ENCODE measurements around the gene MCRS1.
"Not testable (repeated sequence)": the region's sequence is repeated elsewhere in the genome, so short reads cannot be mapped to it uniquely, and the experiment has no call there.

MCRS1 gene

DNA sequence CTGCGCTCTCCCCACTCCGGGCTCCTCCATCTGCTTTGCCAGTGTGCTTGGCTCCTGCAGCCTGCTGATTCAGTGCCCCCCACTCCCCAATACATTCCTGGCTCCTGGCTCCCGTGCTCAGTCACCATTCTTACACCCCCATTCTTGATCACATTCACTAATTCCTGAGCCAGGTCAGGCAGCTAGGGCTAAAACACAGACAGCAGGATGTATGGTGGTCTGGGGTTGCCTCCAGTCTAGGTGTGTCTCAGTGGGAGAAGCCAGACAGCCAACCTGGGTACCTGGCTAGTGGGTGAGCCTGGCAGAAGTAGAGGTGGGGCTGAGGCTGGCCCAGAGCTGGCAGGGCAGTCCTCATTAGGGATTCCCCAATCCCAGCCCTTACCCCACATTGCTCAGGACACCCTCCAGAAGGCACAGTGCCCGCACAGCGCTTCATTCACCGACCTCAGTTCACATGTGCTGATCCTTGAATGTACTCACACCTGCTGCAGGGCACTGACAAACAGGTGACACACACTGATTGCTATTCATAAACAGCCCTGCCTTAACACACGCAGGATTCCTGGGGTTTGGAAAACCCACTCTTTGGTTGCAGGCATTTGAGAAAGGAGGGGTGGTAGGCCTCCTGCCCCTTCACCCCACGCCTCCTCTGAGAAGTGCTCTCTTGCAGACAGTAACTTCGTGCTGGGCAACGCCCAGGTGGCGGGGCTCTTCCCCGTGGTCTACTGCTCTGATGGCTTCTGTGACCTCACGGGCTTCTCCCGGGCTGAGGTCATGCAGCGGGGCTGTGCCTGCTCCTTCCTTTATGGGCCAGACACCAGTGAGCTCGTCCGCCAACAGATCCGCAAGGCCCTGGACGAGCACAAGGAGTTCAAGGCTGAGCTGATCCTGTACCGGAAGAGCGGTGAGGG is 27.5 kb downstream of the MCRS1 start:
- no peak for DNase-seq

DNA sequence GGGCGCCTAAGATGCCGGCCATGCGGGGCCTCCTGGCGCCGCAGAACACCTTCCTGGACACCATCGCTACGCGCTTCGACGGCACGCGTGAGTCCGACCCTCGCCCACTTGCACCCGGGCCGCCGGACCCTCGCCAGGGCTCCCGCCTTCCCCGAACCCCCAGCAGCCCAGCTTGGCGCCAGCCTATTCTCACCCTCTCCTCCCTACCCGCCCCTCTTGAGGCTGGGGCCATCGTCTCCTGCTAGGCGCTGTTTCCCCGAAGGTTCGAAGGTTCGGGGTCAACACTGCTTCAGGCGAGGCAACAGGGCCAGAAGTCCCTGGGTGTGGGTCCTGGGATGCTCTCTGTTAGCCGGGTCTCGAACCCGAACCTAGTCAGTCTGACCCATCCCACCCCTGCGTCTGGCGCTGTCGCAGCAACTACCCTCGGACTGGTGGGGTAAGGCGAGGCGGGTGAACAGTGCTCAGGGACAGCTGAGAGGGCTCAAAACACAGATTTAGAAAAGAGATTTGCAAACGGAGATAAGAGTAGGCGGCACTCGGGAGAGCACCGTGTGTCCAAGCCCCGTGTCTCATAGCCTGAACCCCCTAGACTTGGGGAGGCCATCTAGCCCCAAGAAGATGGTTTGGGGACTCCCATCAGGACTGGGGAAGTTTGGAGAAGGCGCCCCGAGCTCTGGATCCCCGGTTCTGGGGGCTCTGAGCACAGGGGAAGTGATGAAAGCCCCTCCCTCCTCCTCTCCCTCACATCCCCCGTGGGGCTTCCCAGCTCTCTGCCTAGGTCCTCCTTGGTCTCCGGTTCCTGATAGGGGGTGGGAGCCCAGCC is 28.3 kb downstream of the MCRS1 start:
- no peak for DNase-seq

DNA sequence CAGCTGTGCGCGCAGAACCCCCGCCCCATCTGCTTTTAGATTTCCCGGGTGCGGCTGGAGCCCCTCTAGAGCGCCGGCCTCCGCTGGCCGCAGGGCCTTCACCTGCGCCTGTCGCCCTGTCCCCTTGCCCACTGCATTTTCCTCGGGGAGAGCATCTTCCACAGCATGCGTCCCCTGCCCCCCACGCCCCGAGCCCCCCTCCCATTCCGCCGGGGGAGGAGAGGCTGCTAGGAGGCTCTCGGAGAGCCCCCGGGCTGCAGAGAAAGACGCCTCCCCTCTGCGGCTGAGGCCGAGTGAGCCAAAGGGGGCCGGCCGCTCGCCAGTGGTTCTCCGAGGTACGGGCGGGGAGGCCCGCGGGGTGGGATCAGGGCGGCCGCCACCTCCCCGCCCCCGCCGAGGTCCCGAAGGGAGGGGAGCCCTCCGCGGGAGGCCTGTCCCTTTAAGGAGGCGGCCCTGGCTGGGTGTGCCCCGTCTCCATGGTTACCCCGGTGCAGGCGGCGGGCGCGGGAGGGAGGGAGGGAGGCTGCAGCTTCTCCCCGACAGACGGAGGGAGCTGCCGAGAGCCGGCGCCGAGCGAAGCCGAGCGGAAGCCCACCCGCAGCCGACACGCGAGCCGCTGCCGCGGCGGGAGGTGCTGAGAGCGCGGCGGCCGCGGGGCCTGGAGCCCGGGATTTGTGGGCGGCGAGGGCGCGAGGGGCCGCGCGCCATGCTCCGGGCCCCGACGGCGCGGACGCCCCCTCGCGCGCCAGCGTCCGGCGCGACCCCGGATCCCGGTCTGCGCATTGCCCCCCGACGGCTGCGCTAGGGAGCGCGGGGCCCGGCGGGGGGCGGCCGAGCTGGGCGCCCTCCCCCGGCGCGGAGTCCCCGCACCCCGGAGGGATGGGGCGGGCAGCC is 29.2 kb downstream of the MCRS1 start, which contains the start of gene KCNH3:
TSS of gene KCNH3 (plus strand) at position 521 of the 894 bp plus-strand sequence. CDS start 387 bp downstream, outside the sequence.
- no peak for DNase-seq

DNA sequence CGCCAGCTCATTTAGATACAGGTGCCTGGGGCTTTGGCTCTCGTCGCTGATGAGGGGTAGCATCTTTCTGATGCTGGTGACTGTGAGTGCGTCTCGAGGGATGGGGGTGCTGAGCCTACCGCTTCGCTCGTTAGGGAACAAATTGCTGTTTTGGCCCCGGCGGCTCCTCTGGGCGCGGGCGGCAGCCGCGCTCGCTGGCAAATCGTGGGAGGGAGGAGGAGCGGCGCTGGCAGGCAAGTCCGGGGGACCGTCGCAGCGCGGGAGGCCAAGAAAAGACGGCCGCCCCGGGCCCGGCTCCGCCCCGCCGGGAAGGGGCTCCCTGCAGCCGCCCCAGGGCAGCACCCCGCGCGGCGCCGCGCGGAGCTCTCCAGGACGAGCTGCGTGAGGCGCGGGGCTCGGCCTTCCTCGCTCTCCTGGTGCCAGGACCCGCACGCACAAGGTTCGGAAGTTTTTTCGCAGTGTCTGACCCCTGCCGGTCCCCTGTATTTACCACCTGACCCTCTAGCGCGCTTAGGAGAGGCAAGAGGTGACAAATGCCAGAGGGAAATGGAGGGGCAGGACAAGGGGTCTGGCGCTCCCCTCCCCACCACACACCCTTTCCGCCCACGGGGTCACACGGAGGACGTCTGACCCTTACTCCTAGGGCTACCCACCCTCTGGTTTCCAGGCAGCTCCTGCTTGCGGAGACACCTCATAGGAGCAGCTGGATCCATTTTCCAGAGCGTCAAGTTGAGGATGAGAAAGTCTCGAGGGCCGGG is 30.0 kb downstream of the MCRS1 start:
- DNase-seq: no peak

DNA sequence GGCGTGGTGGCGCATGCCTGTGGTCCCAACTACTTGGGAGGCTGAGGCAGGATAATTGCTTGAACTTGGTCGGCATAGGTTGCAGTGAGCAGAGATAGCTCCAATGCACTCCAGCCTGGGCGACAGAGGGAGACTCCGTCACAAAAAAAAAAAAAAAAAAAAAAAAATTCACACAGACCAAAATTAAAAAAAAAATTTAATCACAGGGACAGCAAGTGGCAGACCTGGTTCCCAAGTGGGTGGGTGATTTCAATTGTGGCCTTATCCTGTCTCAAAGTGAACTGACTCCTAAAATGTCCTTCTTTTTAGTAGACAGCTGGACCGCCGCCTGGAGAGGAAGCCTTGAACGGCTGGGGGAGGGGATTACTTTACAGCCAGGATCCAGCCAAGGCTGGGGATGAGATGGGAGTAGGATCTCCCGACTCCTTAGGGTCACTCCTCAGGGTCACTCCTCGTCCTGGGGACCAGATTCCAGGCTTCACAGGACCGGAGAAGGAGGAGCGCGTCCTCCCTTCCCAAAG is 30.7 kb downstream of the MCRS1 start:
- no peak for DNase-seq

DNA sequence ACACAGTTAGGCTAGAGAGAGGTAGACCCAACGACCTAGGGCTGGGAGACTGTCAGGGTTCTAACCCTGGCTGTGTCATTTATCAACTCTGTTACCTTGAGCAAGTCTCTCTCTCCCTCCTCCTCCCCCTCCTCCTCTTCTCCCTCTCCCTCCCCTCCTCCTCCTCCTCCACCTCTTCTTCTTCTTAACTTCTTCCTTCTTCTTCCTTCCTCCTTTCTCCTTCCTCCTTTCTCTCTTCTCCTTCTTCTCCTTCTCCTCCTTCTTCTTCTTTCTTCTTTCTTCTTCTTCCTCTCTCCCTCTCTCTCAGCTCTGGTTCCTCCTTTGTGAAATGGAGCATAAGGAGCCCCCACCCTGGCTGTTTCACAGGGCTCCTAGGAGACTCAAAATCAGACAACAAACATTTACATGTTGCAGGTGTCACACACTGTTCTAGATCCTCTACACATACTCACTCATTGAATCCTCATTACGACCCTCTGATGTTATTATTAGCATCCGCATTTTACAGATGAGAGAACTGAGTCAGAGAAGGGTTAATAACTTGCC is 31.3 kb downstream of the MCRS1 start:
- no peak for DNase-seq

DNA sequence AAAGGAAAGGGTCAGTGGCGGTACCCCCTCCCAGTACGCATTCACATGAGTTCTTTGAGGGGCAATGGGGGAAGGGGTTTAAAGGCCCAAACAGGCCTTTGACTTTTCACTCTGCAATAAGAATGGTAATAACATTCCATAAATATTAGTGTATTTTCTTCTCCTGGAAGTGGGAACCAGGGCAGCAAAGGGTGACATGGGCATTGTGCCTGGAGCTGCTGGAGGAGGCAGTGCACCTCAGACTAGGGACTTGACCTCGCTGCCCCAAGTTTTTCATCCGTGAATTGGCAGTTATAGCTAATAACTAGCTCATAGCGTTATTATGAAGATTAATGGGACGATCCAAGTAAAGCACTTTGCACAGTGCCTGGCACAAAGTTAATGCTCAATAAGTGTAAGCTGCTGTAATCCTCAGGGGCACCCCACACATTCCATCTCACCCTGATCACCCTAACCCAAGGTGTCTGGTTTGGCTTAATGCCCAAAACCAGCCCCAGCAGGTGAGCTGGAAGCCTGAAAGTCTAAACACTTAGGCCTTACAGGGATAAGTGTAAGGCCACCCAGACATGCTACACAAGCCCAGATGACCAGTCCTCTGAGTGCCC is 31.9 kb downstream of the MCRS1 start:
- no peak for DNase-seq

DNA sequence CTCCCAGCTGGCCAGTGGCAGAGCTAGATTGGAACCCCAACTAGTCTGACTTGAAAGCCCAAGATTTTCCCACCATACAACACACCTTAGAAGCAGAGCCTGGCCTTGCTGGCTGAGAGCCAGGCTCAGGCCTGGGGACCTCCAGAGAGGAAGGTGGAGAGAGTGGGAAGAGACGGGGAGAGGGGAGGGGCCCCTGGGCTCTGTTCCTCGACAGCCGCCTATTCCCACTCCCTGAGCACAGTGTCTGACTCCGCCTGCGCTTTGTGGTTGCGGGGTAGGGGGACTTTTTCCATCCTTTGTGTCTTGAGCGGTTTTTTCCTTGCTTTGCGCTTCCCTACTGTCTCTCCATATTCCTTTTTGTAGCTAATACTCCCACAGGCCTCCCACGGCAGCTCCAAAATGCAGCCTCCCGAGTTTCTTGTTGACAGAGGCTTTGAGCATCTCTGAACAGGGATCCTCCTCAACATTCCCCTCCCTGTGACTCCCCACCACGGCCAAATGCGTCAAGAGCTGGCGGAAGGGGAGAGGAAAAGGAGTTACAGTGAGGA is 33.1 kb downstream of the MCRS1 start:
- DNase-seq: no peak

DNA sequence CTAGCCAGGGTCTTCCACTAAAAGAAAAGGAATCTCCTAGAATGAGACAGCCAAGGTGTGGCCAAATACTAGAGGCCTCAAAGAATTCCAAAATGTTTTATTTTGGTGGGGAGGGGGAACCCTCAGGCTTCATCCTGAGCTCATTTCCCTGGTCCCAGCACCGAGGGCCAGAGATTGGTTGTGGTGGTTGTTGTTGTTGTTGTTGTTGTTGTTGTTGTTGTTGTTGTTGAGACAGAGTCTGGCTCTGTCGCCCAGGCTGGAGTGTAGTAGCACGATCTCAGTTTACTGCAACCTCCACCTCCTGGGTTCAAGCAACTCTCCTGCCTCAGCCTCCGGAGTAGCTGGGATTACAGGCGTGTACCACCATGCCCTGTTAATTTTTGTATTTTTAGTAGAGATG is 33.8 kb downstream of the MCRS1 start:
- DNase-seq: not testable (repeated sequence)

DNA sequence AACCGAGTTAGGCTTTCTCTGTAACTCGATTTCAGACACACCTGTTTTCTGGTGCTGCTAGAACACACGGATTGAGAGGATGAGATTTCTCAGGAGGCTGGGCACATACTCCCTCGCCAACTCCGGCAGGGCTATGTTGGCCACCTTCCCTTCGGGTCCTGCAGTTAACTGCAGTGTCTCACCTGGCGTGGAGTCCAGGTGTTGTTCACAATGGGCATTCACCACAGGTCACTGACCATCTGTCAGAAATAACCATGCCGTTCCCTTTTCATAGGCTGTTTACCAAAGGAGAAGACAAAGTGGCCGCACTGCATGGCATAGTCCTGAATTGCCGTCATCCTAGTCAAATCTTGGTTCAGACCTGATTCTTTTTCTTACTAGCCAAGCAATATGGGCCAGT is 34.6 kb downstream of the MCRS1 start:
- DNase-seq: no peak

DNA sequence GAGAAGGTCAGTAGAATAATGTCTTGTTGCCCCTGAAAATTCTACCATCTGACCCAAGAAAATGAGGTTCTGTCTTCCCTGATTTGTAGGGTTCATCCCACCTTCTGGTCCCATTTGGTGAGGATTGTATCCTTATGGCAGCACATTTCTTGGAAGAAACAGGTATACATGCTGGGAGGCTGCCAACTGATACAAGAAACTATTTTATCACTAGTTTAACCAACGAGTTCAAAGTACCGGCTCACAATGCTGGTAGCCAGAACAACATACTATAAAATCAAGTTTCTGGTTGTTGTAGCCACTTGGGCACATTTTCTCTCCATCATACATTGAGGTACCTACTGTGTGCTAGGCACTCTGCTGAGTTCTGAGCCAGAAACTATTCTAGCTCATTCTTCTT is 36.2 kb downstream of the MCRS1 start:
- DNase-seq: no peak

DNA sequence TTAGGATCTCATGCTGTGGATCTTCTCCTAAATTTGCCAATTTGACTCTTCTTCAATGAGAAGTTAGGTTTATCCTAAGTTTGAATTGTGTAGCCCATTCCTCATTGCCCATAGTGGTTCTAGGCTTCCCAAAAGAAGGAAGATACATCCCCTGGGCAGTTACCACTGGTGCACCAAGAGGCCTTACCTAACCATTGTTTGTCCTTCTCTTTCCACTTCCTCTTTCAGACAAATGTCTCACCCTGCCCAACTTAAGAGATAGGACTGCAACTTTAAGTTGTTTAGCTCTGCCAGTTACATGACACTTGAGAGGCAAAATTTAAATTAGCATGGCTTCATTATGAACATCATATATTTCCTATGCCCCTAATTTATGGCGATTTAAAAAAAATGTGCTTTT is 38.5 kb downstream of the MCRS1 start:
- DNase-seq: peak; percentile 45

DNA sequence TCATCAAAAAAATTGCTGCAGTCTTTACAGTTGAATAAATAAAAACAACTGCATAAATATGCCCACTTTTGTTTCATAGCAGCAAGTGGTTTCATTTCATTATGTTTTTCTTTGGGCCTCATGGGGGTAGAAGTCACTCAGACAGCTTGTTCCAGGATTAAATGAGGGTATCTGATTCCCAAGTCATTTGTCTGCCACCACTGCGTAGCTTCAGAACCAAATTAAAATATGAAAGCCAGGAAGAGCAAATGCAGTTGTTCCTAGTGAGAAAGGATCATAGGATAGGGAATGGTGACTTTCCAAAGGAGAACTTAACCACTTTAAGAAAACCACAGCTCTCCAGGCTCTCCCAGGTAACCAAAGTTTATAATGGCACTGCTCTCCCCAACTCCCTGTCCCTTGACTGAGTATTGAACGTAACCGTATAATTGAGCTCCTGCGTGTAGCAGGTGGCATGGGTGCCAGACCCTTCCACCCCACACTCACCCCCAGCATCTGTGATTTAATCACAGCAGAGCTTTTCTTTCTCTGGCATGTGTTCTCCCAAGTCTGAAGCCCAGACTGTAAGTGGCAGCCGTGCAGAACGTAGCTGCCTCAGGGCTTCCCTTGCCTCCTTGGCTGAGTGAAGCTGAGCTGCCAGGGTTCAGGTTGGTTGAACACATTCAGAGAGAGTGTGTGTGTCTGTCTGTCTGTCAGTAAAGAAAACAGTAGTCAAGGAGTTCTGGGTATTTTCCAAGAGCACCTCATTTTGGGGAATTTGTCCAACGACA is 40.4 kb downstream of the MCRS1 start:
- DNase-seq: no peak

DNA sequence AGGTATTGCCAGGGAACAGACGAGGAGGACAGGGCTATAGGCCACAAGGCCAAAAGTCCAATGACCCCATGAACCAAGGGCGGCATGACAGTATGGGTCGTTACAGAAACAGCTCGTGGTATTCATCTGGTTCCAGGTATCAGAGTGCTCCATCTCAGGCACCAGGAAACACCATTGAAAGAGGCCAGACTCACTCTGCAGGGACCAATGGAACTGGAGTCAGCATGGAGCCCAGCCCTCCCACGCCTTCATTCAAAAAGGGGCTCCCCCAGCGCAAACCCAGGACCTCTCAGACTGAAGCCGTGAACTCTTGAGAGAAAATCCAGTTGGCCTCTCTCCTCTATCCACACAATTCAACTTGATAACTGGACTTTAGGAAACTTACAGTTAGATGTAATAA is 42.0 kb downstream of the MCRS1 start:
- no peak for DNase-seq

DNA sequence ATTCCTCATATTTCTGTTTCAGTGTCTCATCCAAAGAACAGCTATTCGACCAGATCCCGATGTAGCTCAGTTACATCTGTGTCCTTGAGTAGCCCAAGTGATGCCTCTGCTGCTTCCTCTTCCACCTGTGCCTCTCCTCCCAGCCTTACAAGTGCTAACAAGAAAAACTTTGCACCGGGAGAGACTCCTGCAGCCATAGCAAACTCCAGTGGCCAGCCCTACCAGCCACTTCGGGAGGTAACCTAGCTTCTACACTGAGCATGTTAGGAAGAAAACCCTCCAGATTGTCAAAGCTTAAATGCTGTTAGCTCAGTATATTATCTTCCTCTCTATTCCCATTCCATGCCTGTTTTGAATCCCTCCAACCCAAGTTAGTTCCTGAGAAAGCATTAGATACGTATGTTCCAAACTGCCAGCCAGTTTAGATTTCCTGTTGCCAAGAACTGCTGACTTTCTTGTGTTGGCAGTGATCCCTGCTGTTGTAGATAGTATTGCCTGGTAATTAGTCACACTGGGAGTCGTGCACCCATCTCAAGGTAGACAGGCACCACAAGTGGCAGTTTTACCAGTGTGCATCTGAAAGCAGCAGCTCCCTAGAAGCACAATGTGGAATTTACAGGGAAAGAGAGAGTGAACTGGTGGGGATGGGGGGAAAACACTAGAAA is 43.1 kb downstream of the MCRS1 start:
- no peak for DNase-seq

DNA sequence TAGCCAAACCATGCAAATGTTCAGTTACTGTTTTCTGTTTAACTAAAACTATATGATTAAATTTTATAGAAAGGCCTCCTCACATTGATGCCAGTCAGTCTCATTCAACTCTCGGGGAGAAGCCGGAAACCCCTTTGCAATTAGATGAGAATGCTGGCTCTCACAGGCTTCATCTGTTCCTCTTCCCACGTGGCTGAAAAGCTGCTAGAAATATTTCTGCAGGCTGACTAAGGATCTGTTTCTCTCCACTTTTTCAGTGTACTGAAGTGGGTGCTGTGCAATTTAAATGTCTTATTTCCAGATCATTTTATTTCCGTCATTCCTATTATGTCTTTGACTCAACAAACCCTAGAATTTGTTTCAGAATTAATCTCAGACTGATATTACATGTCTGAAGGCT is 46.6 kb downstream of the MCRS1 start:
- no peak for DNase-seq

DNA sequence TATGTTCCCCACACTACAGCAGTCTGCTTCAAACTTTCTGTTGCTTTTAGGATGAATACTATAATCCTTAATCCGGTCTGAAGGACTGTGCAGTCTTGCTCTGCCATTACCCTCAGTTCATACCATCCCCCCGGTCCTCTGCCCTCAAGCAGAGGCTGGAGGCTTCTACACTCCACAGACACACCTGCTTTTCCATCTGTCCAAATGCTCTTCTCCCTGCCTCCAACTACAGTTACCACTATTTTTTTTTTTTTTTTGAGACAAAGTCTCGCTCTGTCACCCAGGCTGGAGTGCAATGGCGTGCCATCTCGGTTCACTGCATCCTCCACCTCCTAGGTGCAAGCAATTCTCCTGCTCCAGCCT is 48.4 kb downstream of the MCRS1 start:
- no peak for DNase-seq

DNA sequence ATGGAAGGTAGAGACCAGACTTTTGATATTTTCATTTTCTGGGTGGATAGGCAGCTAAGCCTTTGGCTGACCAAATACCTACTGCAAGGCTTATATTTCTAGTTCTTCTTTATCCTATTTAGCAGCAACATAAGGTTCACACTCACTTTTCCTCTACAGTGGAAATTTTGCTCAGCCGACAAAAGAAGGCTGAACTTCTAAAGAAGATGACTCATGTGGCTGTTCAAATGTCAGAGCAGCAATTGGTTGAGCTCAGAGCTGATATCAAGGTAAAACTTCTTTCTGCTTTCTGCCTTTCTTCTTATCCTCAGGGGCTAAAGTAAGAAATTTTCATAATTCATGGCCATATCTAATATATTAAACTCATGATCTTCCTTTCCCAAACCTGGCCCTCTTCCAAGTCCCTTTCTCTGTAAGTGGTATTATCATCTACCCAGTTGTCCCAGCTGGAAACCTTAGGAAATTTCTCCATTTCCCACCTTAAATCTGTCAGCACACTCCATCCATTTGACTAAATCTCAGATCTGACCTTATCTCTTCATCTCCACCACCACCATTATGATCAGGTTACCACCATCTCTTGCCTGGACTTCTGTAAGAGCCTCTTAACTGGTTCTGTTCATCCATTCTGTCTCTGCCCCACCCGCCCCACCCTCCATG is 48.9 kb downstream of the MCRS1 start:
- no peak for DNase-seq

DNA sequence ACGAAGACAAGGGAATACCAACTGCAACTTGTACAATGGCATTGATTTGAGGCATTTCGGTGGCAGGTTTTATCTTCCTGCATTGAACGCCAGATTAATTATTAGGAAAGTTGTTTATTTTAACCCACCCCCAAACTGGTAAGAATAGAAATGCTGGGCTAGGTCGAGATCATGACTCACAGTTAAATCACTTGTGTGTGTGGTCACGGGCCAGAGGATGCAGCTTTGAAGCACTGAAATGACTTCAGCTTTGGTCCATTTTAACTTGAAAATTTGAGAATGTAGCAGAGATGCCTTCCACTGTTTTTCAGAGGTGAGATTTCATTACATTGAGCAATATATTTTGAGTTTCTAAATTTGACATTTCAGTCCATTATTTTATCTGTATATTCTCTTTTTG is 52.7 kb downstream of the MCRS1 start:
- no peak for DNase-seq

Measured in GF-D8 (cell line).